GM19043 (cell line): ENCODE data around the gene WIPI1.
"Not testable (repeated sequence)": the region's sequence is repeated elsewhere in the genome, so short reads cannot be mapped to it uniquely, and the experiment has no call there.

Experiments used
- ATAC-seq: cut with Tn5 transposase; IDR thresholded peaks from one replicate; pipeline ENCODE4 v1.9.1; 2021; ENCODE audit warnings: low read depth; ENCODE audit not compliant: unreplicated experiment

Gene WIPI1, protein sequence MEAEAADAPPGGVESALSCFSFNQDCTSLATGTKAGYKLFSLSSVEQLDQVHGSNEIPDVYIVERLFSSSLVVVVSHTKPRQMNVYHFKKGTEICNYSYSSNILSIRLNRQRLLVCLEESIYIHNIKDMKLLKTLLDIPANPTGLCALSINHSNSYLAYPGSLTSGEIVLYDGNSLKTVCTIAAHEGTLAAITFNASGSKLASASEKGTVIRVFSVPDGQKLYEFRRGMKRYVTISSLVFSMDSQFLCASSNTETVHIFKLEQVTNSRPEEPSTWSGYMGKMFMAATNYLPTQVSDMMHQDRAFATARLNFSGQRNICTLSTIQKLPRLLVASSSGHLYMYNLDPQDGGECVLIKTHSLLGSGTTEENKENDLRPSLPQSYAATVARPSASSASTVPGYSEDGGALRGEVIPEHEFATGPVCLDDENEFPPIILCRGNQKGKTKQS

DNA sequence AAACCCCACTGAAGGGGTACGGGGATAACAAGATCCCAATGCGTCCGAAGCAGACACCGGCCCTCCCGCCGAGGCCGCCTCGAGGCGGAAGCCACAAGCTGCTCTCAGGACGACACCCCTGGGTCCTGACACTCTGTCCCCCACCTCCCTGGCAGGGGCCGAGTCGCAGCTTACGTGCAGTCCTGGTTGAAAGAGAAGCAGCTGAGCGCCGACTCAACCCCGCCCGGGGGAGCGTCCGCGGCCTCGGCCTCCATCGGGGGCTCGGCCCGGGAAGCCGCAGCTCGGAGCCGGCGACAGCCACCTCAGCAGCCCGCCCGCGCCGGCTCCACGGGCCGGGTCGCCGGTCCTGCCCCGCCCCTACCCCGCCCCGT is at the start of gene WIPI1:
Gene WIPI1 (minus strand): TSS at position 329 of the 371 bp plus-strand sequence. CDS start 75 bp downstream, at position 254.
- ATAC-seq, result peak; percentile 21

DNA sequence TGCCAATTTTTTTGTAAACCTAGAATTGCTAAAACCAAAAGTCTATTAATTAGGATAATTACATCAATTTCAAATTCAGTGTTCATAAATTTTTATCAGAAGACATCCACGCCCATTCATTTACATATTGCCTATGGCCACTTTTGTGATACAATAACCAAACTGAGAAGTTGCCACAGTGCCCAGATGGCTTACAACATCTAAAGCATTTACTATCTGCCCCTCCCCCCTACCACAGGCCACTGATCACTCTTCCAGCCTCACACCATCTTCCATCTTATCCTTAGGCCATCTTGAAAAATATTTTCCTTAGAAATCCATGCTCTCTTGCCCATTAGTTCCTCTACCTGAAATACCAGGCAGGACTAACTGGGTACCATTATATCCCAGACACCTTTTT is 48.7 kb upstream of the WIPI1 start:
- ATAC-seq, result no peak

DNA sequence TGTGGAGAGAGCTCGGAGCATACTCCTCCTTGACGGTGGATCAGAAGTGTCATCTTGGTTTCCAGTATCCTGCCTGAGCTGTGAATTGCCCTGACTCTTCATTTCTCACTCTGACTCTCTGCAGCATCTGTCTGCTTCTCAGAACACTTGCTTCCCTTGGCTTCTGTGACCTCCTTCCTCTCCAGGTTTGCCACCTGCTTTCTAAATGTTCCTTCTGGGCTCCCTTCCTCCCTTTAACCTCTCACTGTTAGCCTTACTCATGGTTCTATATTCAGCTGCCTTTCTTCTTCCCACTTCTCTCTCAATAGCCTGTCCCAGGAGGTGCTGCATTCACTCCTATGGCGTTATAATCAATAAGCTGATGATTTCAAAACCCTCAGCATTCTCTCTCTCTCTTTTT is 43.8 kb upstream of the WIPI1 start:
- no peak for ATAC-seq

DNA sequence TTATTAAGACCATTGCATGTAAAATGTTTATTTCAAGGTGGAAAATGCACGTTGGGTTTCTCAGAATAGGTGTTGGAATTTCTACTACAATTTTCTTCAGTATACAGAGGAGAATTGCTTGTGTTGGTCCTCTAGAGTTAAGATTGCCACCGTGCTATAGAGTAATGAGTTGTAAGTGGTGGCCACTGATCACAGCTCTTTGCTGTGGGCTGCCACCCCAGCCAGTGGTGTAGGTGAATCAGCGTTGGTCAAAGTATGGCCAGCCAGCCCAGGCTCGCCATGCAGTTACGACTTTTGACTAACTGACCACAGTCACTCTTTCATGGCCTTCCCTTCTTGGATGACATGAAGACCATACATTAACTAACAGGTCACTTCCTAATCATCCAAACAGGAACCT is 42.3 kb upstream of the WIPI1 start:
- ATAC-seq, result no peak

DNA sequence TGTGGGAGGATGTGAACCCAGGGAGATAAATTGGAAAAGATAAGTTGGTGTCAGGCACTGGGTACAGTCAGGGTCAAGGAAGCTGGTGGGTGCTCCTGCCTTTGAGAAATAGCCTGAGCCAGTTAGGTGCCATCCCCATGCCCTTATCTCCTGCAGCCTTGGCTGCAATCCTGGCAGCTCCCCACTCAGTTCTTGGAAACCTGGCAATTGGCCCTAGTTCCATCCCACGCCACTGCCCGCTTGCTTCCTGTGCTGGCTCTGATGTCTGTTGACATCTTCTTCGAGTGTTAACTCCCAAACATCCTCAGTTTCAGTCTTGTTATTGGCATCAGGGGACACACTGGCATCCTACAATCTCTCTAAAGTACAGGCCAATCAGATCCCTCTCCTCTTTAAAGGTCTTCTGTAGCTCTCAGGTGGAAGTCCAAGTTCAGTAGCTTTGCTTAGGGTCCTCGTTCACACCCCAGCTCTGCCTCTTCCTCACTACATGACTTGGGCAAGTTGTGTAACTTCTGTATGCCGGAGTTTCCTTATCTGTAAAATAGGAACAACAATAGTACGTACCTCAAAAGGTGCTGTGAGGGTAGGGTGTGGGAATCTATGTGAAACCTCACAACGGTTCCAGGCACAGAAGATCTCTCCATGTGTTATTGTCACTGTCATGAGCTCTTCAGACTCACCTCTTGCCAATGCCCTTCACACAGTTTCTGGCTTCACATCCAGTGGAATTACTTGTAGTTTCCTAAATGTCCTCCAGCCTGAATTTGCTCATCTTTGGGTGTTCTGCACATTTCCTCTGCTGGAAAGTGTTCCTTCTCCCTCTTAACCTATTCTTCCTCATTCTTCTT is 41.4 kb upstream of the WIPI1 start:
- ATAC-seq, result peak; percentile 12

DNA sequence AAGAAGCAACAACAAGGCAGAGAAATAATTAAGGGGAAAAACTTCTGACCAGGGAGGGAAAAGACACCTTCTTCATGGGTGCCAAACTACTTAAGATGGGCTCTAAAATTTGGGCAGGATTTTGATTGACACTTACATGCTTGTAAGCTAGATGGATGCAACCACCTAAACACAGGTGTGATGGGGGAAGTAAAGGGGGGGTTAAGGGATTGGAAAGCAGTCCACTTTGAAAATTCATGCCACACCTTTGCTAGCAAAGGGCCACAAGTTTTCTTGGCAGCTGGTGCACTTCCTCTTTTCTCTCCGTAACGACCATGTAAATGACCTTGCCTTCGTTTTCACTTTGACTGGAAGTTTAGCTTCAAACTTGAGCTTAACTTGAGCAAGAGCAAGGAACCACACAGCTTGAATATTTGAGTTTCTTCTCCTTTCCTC is 40.6 kb upstream of the WIPI1 start:
- ATAC-seq, result peak; percentile 95

DNA sequence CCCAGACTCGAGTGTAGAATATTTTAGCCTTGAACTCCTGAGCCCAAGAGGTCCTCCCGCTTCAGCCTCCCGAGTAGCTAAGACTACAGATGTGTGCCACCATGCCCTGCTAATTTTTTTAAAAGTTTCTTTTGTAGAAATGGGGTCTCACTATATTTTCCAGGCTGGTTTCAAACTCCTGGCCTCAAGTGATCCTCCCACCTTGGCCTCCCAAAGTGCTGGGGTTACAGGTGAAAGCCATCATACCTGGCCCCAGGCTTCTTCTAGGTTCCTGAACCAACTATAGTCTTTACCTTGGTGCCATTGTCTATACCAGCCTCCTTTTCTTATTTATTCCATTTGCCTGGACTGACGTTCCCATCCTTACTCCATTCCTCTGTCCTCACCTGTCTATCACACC is 37.8 kb upstream of the WIPI1 start:
- no peak for ATAC-seq

DNA sequence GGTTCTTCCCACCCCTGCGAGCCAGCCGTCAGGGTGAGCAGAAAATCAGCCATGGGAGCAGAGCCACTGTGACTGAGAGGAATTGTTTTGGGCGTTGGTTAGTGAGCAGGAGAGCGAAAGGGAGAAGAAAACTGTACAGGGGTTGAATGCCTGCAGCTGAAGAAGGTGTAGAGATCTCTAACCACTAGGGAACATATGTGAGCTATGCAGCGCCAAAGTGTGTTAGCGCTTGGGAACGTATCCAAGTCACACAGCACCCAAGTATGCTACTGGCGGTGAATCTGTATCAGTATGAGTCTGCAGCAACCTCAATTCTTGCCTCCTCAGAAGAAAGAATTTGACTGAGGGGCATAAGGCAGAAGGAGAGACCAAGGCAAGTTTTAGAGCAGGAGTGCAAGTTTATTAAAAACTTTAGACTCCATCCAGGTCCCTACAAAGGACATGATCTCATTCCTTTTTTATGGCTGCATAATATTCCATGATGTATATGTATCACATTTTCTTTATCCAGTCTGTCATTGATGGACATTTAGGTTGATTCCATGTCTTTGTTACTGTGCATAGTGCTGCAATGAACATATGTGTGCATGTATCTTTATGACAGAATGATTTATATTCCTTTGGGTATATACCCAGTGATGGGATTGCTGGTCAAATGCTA is 35.2 kb upstream of the WIPI1 start:
- not testable (repeated sequence) for ATAC-seq

DNA sequence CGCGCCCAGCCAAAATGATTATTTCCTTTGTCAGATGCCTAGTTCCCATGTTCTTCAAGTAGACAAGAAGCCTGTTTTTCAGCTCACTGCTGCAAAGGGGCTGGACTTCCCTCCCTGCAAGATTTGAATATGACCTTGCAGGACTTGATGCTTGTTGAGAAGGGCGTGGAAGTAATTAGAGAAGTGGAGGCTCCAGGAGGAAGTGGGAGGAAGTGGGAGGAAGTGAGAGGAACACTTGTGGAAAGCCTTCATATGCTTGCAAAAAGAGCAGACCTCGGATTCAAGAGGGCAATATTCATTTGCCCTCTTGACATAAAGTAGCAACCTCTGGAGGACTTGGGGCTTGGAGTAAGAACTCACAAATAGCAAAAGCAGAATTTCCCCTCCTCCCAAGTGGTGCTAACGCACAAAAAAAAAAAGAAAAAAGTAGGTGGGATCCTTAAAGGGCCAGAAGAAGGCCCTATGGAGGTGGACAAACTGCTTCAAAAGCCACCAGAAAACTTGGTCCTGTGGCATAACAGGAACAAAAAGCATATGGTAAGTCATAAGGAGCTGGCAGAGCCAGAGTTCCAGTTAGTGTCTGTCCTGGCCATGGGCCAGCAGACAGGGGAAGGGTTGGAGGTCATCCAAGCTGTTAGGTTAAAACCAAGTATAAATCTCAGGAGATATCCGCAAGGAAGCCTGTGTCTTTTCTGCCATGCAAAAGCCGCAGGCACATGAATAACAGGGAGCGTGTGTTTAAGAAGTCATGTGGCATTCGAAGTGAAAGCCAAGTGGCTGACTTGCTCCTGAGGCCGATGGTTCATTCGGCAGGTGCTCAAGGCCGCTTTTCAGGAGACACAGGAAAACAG is 34.3 kb upstream of the WIPI1 start:
- ATAC-seq, result no peak

DNA sequence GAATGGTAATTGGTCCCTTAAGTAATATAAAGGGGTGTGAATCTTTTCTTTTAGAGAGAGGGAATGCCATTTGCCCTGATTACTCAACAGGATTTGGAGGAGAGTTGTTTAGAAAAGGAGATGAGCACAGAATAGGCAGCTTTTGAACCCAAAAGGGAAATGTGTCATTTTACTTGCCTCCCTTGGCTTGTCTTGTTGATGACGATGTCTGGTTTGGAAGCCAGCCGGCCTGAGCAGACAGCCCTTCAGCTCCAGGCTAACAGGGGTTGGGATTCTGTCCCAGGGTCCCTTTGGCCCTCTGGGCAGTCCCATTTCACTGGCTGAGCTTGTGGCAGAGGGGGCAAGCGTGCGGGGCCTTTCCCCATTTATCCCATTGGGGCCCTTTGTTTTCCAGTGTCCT is 32.6 kb upstream of the WIPI1 start:
- no peak for ATAC-seq

DNA sequence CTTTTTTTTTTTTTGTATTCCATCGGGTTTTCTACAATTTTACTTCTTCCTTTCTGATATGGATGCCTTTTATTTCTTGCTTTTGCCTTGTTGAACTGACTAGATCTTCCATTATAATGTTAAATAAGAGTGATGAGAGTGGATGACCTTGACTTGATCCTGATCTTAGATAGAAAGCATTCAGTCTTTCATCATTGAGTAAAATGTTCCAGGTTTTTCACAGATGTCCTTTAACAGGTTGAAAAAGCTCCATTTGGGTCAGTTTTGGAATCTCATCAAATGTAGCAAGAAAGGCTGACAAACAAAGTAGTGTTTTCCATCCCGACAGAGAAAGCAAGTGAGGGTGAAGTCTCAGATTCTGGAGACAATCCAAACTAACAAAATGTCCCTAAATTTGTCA is 27.2 kb upstream of the WIPI1 start:
- ATAC-seq, result no peak

DNA sequence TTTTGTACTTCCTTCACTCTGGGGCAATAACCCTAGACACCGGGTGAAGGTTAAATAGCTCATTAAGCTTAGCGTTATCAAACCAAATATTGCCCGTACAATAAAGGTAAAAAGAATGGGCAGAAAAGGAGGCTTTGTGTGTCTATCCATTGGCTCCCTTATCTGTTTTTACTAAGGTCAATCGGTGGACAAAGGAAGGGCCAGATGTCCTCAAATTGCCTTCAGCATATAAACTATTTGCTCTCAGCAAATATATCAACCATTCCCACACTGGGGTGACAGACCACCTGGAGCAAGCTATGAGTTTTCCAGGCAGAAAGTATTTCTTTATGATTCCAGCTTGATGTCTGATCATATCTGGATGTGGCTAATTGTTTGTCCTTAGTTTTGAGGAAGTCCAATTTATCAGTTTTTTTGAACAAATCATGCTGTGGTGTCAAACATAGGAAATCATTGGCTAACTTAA is 25.3 kb upstream of the WIPI1 start:
- ATAC-seq, result no peak

DNA sequence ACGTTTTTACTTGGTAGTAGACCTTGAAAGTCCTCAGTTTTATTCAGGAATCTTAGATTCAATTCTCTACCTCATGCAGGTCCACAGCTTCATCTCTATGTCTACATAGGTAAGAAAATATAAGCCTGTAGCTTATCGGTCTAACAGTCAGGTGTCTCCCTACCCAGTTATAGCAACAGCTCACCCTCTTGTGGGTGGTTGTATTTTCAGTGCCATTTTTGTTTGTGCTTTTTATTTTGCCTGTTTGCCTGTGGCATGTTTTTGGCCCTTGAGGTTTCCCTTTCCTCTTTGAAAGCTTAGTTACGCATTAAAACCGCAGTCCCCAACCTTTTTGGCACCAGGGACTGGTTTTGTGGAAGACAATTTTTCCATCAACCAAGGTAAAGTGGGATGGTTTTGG is 23.6 kb upstream of the WIPI1 start:
- ATAC-seq, result no peak

DNA sequence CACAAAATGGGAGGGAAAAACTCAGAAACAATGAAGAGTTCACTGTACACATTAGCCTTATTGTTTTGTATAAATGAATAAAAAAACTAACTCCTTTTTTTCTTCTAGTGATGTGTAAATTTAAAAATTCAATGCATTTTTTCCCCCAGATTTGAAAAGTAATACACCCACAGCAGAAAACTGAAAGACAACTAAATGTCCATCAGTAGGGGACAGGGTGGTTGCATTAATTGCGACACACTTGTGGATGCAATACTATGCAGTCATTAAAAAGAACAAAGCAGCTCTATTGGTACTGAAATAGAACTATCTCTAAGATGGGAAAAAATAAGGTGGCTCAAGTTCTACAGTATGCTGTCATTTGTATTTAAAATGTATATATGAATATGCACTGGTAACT is 13.7 kb upstream of the WIPI1 start:
- ATAC-seq, result no peak

DNA sequence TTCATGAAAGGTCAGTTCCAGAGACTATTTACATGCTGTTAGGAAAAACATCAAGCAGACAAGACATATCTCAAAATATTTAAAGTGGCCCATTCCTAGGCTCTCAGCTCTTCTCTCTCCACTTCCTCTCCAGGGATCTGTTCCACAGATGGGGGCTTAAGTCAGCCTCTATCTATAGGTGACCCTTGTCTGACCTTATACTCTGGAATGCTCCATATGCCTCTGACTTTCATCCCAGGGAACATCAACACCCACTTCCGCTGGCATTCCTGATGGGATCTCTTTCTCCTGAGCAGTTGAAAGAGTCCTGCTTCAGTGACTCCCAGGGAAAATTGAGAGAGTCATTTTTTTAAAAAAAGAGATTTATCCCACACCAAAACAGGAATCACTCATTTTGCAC is 11.5 kb upstream of the WIPI1 start:
- no peak for ATAC-seq

DNA sequence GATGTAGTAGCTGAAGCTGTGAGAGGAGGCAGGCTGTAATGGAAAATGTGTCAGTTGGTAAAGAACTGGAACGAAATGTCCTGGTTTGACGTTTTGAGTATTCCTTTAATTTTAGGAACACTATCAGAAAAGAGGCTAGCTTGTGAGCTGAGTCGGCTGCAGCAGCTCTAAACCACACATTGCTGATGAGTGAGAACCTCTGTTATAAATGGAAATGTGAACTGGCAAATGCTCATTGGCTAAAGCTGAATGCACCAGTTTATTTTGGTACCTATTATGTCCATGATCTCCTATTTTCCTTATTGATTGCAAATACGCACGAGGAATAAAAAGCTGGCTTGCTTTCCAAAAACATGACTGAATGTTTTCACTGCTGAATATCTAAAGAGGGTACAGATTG is 11.0 kb upstream of the WIPI1 start:
- ATAC-seq, result no peak

DNA sequence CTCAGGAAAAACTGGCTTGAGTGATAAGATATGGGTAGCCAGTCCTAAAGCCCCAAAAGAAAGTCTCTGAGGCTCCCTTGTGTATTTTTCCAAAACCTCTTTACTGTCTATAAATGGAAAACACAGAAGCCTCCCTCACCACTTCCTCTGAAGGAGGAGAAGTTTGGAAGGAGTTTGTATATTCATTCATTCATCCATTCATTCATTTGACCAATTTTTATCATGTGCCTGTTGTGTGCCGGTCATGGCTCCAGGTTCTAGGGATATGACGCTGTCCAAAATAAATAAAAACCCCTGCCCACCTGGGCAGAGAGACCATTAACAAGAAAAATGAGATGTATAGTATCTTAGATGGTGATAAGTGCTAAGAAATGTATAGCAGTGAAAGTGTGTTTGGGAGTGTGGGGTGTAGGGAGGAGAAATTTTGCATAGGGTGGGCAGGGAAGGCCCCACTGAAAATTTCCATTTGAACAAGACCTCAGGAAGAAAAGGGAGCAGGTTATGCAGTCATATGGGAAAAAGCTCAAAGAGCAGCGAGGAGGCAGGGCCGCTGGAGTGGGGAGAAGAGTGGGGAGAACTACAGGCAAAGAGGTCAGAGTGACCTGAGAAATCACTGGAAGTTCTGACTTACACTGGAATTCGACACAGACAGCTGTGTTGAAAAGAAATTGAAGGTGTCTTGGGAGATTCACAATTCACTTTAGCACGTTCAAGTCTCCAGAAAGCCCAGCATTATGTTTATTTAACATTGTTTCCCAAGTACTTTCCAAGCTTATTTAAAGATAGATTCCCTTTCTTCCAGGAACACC is 6.1 kb upstream of the WIPI1 start:
- no peak for ATAC-seq

DNA sequence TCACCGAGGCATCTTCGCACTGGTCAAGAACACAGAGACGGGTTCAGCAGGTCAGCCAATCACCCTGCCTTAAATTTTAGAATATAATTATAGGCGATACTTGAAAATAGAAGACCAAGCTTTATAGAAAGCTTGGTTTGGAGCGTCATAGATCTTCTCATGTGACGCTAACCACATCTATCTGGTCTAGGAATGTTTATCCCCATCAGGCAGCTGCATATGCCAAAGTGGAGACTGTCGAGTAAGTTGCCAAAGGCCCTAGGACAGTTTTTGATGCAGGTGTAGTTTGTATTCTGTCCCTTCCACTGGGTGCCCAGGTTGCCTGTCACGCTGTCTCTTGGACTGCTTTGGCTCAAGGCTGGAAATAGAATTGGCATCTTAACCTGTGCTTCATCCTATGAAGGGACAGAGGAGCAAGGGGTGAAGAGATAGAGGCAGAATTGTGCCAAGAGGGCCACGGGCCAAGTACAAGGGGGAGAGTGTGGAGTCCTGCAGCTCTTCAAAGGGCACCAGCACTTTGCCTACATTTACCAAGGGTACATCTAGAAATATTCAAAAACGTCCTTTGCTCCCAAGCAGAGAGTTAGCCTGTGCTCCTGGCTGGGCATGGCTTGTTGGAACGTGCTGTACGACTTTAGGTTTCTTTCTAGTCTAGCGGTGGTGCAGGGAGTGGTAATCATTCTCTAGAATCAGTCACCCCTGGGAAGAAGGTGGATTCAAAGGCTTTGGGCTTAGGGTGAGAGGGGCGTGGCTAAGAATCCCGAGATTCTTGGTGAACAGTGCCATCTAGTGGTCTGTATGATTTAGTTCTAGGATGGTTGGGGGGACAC is 5.3 kb upstream of the WIPI1 start:
- ATAC-seq, result peak; percentile 43

DNA sequence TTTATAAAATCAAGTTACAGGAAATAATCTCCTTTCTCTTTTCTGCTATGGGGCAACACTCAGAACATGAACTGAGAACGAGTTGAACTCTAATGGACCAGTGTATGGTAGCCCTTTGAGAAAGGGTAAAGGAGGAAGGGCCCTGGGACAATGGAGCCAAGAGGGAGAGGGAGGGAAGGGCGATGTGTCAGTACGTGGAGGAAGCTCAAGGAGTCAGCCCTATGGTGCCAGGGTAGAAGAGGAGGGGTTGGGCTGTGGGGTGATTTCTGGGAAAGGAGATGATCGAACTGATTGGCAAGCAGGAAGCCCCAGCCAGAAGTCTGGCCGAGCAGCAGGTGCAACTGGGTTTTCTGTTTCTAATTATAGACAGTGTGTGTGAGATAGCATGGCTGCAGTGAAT is 4.3 kb upstream of the WIPI1 start:
- no peak for ATAC-seq
